Bronchial smooth muscle cell (primary cell): ENCODE data around the gene PKHD1. TPM values are rescaled to one million over a fixed set of nuclear protein-coding genes. Genes with fewer than 3 reads are reported as not detected.

Experiments
- total RNA-seq: library from RNA; depleted of rRNA; stranded (reverse); fragments of >200 nt; gene quantifications from 2 replicates; pipeline ENCODE4 v1.2.1, GENCODE V29; 2014

Gene PKHD1
- not detected in 2 replicates for total RNA-seq

GRCh38 chr6:52087498-52087999 lies at the start of gene PKHD1:
TSS of gene PKHD1 (minus strand) at chr6:52087613. CDS start at chr6:52084933, 2,680 bp downstream.

Other genes starting within 250 kb of the PKHD1 start
- gene IL17A, start 98.8 kb upstream of the PKHD1 start, total RNA-seq, result not detected in 2 replicates
- gene IL17F, start 156.9 kb upstream of the PKHD1 start, total RNA-seq, result not detected in 2 replicates
- gene MCM3, start 197.1 kb upstream of the PKHD1 start, total RNA-seq, result 20.2 and 20.8 TPM in 2 replicates